Stimulated activated CD4-positive, alpha-beta T cell treated with anti-CD3 and anti-CD28 coated beads, TNF-alpha, amount 100 ng/mL, for 24 hours (primary cell): ENCODE results near the gene SELENOM.
"Not testable (repeated sequence)": the region's sequence is repeated elsewhere in the genome, so short reads cannot be mapped to it uniquely, and the experiment has no call there.

Source experiments
- DNase-seq, 3 experiments: peaks; one replicate each; pipeline ENCODE4 v3.0.0-alpha.2; 2020; ENCODE audit warnings: low read depth in 3 of 3

The SELENOM gene

GRCh38 chr22:31079095-31079642, 28.2 kb downstream of the SELENOM start:
- DNase-seq, result no peak

- DNase-seq, result not testable (repeated sequence)
Observed at GRCh38 chr22:31078389-31078788, 29.0 kb downstream of the SELENOM start.

- no peak for DNase-seq
Observed at GRCh38 chr22:31077681-31078080, 29.7 kb downstream of the SELENOM start.

- DNase-seq, result no peak
Observed at GRCh38 chr22:31075961-31076360, 31.4 kb downstream of the SELENOM start.

- DNase-seq, result not testable (repeated sequence)
Observed at GRCh38 chr22:31073545-31074145, 33.7 kb downstream of the SELENOM start.

GRCh38 chr22:31073125-31073524, 34.2 kb downstream of the SELENOM start:
- DNase-seq, result not testable (repeated sequence)

GRCh38 chr22:31069691-31070314, 37.6 kb downstream of the SELENOM start:
- DNase-seq, result not testable (repeated sequence)

GRCh38 chr22:31068970-31069369, 38.4 kb downstream of the SELENOM start:
- DNase-seq, result no peak

GRCh38 chr22:31064369-31064768, 43.0 kb downstream of the SELENOM start:
- no peak for DNase-seq

- DNase-seq, result no peak
Observed at GRCh38 chr22:31062566-31063230, 44.7 kb downstream of the SELENOM start.

- DNase-seq, result not testable (repeated sequence)
Observed at GRCh38 chr22:31059663-31060062, 47.7 kb downstream of the SELENOM start.

GRCh38 chr22:31056986-31057599, 50.3 kb downstream of the SELENOM start:
- DNase-seq, result no peak

- DNase-seq, result no peak
Observed at GRCh38 chr22:31055635-31056159, 51.7 kb downstream of the SELENOM start.

GRCh38 chr22:31055117-31055634, 52.2 kb downstream of the SELENOM start:
- no peak for DNase-seq
